ENCODE results near the gene ZNRF3.

ZNRF3 gene

DNA sequence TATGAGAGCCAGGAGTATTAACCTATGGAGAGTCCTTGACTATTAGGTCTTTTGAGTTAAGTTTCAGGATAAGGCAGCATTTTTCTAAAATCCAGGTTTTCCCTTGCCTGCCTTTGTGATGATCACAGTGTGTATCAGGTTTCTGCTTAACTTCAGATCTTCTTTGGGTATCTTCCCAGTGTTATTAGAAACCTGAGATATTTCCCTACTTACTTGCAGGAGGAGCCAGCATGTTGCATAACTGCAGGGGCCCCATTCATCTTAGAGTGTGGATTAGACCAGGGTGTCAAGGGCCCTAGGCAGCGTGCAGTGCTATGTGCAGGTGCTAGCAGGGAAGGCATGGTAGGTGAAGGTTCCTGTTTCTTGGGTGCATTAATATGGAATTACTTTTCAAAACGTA lies 69.5 kb downstream of the ZNRF3 start:
- no peak for DNase-seq (ENCODE audit: low read depth)

DNA sequence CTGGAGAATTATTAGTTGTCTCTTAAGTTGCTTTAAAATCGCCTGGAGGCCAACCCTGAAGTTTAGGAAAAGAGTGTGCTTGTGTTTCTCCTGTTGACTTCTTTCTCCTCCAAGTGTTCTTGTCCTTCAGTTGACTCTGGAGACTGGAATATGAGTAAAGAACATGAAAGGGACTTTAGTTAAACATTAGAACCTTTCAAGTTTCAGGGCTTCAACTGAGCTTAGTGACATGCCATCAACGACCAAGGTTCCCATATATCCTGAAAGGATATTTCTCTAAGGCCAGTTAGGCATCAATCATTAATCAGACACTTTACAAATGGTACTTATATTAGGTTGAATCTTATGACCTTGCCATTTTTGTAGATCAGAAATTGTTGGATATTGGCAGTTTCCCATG lies 70.0 kb downstream of the ZNRF3 start:
- DNase-seq (ENCODE audit: low read depth) = no peak

DNA sequence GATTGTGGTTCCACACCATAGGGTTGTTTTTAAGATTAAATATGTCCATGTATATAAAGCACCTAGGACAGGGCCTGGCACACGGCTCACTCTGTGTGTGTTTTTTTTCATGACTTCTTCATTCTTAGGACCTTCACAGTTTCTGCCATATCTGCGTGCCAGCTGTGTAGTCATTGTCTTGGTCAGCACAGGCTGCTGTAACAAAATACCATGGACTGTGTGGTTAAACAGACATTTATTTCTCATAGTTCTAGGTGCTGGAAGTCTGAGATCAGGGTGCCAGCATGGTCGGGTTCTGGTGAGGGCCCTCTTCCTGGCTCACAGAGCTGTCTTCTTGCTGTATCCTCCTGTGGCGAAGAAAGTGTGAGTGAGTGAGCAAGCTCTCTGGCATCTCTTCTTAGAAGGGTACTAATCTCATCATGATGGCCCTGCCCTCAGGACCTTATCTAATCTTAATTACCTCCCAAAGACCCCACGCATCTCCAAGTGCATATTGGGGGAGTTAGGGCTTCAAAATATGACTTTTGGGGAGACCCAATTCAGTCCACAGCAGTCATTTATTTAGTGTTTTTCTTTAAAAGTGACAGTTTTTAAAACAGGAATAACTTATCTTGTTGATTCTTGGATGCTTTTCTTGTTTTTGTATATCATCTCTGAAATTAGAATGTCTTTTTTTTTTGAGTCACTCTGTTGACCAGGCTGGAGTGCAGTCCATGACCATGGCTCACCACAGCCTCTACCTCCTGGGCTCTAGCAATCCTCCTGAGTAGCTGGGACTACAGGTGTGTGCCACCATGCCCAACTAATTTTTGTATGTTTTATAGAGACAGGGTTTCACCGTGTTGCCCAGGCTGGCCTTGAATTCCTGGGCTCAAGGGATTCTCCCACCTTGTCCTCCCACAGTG lies 70.9 kb downstream of the ZNRF3 start:
- DNase-seq (ENCODE audit: low read depth) = no peak

GRCh38 chr22:28955817-28956216 lies 72.4 kb downstream of the ZNRF3 start:
- DNase-seq (ENCODE audit: low read depth) = peak; percentile 41

DNA sequence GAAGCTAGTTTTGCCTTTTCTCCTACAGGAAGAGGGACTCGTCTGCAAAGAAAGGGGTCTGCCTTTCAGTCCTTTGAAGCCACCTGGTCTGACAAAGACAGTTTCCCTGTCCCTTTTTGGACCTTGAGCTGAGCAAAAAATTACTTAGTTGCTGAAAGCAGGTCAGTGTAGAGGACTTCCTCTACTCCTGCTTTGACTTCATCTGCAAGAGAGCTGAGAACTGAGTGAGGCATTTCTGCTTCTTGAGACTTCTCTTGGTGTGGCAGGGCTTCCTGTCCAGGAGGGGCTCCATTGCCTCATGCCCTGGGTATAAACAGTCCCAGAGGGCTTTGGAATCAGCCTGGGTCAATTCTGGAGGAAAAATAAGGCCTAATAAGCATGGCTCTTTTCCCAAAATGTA lies 73.1 kb downstream of the ZNRF3 start:
- no peak for DNase-seq (ENCODE audit: low read depth)

- DNase-seq (ENCODE audit: low read depth) = no peak
These were observed 75.2 kb downstream of the ZNRF3 start for GRCh38 chr22:28958611-28959010.

GRCh38 chr22:28962042-28962554 lies 78.7 kb downstream of the ZNRF3 start:
- no peak for DNase-seq (ENCODE audit: low read depth)

DNA sequence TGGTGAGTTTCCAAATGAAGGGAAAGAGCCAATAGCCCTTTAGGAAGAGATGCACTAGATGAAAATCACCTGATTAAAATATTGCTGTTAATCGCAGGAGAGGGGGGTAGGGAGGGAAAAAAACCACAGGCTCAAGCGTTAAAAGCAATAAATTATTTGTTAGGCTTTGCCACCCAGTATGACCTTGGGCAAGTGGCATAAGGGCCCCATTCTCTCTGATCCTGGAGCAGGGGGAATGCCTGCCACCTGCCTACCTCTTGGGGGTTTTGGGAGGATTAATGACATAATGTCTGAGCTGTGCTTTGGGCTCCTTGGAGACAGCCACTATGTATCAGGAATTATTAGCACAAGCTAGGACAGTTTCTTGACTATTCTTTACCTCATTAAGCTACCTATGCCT lies 80.0 kb downstream of the ZNRF3 start:
- DNase-seq (ENCODE audit: low read depth) = no peak

DNA sequence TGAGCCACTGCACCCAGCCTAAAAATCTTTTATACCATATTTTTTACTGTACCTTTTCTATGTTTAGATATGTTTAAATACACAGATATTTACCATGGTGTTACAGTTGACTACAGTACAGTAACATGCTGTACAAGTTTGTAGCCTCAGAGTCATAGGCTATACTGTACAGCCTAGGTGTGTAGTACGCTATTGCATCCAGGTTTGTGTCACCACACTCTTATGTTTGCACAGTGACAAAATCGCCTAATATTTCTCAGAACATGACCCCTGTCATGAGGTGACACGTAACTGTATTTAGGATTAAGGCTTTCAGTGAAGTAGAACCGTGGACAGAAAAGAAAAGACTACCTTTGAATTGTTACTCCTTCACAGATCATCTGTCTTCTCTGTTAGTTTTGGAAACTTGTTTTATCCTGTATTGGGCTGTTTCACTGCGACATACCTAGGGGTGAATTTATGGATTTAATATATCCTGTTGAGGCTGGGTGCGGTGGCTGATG lies 83.8 kb downstream of the ZNRF3 start:
- DNase-seq (ENCODE audit: low read depth) = no peak

DNA sequence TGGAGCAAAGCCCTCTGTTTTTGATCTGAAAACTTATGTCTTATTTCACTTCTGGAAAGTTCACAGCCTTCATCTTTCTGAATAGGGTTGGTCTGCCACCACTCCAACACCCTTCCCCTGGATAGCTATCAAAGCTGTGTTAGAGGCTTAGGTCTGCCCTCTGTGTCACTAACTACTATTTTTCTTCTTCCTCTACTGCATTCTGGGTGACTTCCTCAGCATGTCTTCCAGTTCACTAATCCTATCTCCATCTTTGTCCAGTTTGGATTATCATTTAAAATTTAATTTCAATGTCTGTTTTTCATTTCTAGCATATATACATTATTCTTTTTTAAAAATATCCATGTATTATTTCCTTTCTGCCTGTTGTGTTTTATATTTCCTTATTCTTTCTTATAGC lies 84.6 kb downstream of the ZNRF3 start:
- no peak for DNase-seq (ENCODE audit: low read depth)

DNA sequence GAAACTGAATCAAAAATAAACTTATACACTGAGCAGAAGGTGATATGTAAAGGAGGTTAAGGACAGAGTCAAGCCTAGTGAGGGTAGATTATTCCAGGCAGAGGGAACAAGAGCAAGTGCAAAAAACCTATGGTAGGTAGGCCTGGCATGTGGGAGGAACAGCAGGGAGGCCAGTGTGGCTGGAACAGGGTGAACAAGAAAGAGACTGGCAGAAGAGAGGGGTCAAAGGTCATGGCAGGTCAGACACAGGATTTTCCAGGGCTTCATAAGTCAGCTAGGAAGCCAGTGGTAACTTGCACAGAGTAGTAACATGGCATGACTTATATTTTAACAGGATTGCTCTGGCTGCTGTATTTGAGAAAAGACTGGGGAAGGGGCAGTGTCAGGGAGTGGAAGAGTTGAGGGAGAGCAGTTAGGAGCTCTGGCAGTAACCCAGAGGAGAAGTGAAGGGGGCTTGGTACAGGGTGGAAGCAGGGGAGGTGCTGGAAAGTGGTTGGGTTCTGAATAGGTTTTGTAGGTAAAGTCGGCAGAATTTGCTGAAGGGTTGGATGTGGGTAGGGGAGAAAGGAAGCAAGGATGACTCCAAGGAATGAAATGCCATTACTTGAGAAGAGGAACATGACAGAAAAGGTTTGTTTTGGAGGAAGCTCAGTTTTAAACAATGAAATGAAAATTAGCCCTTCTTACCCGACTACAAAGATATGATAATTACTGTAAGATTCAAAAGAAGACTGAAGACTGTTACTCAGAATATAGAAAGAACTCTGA lies 86.2 kb downstream of the ZNRF3 start:
- DNase-seq (ENCODE audit: low read depth) = no peak

GRCh38 chr22:28973352-28973751 lies 90.0 kb downstream of the ZNRF3 start:
- no peak for DNase-seq (ENCODE audit: low read depth)

- no peak for DNase-seq (ENCODE audit: low read depth)
These were observed 93.7 kb downstream of the ZNRF3 start for GRCh38 chr22:28977060-28977459.

- DNase-seq (ENCODE audit: low read depth) = no peak
These were observed 94.2 kb downstream of the ZNRF3 start for GRCh38 chr22:28977481-28977971.

DNA sequence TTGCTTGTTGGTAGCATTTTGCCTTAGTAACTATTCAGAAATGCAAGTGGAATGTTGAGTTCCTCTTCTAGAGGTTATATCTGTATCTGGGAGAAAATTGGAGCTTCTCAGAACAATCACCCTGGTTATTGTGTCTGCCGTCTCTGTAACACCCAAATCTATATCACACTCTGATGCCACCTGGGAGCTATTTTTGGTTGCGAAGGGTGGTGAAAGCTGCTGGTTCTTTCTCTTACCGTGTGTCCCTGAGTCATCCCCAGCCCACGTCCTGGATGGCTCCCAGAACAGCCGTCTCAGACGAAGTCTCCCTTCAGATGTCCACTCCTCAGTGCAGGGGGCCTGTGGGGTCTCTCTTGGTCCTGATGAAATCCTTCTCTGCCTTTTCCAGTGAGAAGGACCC lies 94.8 kb downstream of the ZNRF3 start:
- DNase-seq (ENCODE audit: low read depth) = no peak

DNA sequence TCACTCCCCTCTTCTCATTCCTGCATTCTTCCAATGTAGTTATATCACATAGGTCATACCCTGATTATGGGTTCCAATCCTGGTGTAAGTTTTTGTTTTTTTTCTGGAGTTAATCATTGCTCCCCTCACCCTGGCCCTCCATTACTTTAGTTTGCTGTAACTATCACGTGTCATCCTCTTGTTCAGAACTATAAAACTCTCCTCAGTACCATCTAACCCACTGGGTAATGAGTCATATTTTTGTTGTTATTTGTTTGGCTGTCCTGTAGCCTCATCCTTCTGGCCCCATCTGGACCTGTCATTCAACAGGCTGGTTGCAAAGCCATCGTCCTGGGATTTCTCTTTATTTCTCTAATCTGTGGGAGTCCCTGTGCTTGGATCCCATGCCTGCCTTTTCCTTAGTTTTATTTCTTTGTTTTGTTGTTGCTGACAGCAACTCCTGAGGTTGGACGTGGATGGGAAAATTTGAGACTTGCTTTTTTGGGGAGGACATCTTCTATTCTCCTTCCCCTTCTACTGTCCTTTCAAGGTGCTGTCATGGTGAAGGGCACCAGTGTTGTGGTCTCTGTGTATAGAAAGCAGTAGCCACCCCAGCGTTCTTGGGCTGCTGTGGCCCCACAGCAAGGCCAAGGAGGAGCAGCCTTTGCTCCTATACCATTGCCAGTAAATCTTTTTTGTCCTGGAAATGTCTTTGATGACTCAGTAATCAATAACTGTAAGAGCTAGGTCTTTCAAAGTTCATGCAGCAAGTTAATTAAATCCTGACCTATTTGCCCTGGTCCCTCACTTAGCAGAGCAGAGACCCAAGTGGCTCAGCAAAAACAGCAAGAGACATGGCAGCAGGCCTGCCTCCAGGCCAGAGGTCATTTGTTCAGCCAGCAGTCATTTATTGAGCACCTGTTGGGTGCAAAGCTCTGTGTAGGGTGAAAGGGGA lies 95.8 kb downstream of the ZNRF3 start:
- no peak for DNase-seq (ENCODE audit: low read depth)

GRCh38 chr22:28980326-28980725 lies 97.0 kb downstream of the ZNRF3 start:
- no peak for DNase-seq (ENCODE audit: low read depth)

DNA sequence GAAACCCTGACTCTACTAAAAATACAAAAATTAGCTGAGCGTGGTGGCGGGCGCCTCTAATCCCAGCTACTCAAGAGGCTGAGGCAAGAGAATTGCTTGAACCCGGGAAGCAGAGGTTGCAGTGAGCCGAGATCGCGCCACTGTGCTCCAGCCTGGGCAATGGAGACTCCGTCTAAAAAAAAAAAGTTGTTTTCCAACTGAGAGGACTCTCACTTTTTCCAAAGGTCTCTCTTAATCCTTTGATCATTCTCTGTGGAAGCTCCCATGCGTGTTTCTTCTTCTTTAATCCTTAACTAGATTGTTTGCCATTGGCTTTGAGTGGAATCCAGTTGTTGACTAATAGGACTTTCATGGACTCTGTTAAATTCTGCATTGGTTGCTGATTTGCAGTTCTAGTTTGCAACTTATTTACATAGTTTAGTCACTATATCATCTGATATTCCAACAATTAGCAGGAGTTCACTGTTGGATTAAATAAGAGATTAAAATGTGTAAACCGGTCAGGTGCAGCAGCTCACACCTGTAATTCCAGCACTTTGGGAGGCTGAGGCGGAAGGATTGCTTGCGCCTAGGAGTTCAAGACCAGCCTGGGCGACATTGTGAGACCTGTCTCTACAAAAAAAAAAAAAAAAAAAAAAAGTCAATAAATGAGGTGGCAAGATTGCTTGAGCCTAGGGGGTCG lies 98.6 kb downstream of the ZNRF3 start:
- no peak for DNase-seq (ENCODE audit: low read depth)

GRCh38 chr22:28983190-28983589 lies 99.8 kb downstream of the ZNRF3 start:
- DNase-seq (ENCODE audit: low read depth) = no peak

GRCh38 chr22:28983788-28984441 lies 100.5 kb downstream of the ZNRF3 start:
- DNase-seq (ENCODE audit: low read depth) = no peak
